NCI-H446 (cell line): ENCODE data around the gene LCOR.

Experiments used
- DNase-seq, 2 experiments: peaks; one replicate each; lab custom pipeline; 2025; lab: John Stamatoyannopoulos, UW

The LCOR gene

DNA sequence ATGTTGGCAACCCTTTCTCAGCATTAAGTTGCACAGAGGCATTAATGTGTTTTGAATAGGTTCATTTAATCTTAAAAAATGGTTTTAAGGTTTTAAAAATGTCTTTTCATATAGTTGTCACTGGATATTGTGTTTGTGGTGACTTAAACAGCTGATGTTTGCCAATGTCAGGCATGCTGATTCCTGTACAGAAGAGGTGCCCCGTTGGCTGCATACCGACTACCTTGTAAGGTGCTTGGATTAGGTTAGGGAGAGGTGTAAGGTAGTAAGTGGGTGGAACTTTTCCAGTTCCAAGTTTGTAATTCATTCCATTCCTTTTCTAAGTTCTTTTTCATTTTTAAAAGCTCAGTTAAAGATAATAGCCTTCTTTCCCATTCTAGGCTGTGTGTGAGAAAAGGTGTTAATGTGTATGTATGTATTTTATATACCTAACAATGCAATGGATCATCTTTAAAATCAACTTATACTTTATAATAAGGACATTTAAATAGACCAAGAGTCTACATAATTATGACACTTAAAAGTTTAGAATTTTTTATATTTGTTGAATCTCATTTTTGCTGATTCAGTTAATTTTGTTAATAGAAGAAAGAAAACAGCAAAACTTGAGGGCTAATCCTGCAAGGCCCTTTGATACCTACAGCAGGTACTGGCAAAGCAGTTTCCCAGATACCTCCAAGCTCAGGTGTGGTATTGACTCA lies 155.2 kb downstream of the LCOR start:
- no peak for DNase-seq

DNA sequence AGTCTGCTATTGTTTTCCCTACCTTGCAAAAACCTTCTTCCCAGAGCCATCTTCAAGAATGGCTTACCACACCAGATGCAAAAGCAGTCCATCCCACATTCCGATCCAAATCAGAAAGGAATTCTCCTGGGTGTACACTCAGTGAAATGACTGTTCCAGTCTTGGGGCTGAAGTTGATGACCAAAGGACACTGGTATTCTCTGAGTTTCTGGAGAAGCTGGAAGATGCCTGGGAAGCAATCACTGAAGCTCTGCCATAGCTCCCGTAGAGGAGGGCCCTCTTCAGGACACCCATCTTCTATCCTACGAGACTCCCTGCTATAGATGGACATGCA lies 155.7 kb downstream of the LCOR start:
- DNase-seq: no peak

DNA sequence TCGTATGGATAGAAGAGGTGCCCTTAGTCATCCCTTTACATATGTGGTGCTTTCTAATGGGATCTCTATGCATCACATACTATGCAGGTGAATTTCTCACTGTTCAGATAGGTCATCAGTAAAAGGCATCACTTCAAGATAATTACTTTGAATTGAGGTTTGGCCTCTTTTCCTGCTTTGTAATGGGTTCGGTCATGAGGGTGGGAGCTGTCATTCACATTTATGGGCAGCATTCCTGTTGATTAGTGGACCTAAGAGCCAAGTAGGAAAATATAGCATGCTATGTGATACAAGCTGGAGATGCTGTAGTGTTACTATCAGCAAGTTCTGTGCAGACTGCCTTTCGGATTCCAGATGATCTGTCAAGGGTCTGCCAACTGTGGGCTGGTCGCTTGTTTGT lies 156.3 kb downstream of the LCOR start:
- no peak for DNase-seq

DNA sequence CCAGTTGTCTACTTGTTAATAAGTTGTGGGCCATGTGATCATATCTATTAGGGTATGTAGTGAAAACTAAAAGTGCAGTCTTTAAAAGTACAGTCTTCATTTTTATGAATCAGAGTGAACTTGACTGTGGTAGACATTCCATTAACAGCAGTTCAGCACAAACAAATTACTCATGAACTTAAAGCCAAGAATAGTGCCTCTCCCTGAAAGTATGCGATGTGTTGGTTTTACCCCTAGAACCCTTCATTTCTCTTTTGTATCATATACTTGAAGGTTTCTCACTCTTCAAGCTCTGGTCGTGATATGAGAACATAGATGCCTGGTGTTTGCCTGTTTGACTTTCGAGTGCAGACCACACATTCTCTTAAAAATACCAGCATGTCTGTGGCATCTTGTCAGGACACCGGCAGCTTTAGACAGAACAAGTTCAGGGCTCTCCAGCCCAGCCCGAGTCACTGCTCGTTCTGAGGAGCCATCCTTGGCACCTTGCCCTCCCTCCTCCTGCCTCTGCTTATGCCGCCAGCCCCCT lies 159.3 kb downstream of the LCOR start:
- DNase-seq: no peak

DNA sequence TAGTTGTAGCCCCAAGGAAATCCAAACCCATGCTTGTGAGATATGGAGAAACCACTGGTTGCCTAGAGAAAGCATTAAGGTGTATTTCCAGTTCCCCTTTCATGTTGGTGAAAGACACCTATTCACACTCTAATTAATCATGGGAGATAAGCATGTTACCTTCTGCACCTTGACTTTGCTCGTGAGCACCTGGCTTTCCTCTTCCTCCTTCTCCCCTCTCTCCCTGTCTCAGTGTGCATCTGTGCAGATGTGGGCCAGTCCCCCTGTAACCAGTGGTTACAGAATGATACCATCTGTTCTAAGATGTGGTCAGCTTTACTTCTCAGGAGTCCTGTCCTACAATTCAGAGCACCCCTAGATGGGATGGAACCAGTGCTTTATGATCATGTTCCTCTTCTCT lies 160.6 kb downstream of the LCOR start:
- DNase-seq: no peak

DNA sequence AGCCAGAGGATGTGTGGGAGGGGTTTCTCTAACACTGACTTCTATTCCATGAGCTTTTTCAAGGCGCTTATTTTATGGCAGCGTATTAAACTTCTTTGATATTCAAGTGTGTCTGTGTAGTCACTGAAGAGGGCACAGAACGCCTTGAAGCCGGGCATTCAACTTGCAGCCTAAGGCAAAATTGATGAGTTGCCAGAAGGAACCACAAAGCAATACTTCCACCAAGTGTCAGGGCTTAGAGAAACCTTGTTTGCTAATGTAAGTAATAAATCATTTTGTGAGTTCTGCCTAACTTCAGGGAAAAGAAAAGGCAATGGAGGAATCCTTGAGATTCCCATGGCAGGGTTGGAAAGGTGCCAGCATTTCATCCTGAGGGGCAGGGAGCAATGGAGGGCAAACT lies 163.8 kb downstream of the LCOR start:
- DNase-seq: no peak

DNA sequence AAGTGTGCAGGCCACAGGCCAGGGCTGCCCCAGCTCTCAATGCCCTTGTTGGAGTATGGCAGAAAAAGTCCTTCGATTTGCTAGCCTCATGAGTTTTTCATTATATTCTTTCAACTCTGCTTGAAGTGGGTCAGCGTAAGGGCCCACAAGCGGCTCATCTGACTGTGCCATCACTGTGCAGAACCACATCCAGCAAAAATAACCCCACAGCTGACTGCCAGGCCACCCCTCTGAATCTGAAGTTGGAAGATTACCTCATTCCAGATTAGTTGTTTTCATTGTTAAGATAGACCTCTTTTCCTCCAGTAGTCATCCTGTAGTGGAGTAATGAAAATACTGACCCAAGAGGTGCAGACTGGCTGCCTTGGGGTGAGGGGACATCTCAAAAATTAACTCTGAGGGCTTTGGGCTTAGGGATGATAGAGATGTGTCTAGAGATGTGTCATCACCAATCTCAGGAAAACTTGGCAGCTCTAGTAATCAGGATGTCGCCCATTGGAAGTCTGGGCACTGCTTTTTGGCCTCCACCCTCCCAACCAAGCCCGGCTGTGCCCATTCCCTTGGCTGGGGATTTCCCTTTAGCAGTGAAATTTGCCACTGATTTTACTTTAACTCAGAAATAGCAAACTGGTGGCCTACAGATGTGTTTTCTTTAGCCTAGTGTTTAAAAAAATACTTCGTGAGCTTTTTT lies 164.3 kb downstream of the LCOR start:
- no peak for DNase-seq

DNA sequence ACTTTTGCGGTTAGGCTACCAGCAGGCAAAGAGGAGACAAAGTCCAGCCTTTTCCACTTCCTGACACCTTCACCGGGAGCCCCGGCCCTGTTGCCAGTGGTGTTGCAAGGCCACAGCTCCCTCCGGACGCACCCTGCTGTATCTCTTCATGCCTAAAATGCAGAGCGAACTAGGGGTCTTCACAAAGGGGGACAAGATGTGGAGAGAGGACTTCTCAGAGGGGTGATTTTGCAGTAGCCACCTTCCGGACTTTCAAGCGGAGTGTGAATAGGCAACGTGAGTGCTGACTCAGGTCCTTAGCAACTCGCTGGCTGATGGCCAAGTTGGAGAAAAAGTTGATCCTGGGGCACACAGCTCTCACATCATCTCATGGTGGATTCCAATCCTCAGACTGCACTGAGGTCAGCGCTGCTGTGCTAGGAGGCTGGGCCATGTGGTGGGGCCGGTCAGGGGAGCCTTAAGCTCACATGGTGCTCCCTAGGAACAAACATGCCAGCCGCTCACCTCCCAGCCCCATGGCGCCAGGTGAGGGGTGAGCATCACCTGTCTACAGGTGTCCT lies 166.3 kb downstream of the LCOR start:
- DNase-seq: no peak

DNA sequence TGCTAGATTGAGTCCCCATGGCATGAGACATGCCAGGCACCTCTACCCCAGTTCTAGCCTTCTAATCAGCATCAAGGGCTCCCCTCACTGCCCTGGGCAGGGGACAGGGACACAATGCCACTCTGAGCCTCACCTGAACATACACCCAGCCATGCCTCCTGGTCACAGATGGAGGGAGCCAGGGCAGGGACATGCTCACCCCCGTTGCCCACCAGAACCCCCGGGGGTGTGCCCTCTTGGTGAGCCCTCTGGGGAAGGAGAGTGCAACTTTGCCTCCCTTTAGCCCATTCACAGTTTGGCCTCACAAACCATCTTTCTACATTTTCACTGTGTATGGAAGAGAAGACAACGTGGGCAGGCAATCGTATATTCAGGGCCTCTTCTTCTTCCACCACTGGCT lies 167.2 kb downstream of the LCOR start:
- no peak for DNase-seq

DNA sequence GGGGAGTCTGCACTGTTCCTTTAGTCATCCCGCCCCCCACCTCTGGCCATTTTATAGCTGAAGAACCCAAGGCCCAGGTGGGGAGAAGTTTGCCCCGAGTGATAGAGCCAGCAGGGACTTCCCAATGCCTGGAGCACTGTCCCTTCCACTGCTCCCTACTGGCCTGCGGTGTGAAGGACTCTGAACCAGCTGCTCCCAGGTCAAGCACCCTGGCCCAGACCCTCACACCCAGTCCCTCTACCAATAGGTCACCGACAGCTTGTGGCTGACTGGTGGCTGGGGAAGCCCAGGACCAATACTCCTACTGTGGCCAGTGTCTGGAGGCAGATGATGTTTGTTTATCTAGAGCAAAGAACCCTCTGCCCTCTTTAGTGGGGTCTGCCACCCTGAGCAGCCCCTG lies 167.9 kb downstream of the LCOR start:
- no peak for DNase-seq

DNA sequence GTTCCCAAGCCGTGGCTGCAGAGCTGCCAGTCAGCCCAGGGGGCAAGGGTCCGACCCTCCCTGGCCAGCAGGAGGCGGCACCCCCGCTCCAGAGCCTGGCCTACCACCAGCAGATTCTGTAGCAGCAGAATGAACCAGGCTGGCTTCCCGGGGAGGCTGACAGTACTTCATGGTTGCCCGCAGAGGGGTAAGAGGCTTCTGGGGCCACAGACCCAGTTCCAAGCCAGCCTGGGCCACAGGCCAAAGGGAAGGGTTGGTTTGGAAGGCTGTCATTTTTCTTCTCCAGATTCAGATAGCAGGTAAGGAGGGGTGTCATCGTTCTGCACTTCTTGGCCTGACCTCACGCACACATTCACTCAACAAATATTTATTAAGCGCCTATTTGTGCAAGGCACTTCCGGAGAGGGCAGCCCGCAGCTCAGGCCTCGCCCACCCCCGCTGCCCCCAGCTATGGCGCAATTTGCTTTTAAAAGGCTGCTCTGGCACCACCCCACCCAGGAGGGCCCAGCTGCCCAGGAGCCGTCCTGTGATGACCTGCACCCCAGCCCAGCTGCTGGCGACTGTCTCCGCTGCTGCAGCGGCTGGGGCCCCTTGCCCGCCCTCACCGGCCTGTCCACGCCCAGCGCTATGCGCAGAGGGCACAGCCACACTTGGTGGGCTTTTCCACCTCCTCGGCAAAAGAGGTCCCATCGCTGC lies 168.5 kb downstream of the LCOR start:
- DNase-seq: peak in 1 of 2 experiments; percentile 11

DNA sequence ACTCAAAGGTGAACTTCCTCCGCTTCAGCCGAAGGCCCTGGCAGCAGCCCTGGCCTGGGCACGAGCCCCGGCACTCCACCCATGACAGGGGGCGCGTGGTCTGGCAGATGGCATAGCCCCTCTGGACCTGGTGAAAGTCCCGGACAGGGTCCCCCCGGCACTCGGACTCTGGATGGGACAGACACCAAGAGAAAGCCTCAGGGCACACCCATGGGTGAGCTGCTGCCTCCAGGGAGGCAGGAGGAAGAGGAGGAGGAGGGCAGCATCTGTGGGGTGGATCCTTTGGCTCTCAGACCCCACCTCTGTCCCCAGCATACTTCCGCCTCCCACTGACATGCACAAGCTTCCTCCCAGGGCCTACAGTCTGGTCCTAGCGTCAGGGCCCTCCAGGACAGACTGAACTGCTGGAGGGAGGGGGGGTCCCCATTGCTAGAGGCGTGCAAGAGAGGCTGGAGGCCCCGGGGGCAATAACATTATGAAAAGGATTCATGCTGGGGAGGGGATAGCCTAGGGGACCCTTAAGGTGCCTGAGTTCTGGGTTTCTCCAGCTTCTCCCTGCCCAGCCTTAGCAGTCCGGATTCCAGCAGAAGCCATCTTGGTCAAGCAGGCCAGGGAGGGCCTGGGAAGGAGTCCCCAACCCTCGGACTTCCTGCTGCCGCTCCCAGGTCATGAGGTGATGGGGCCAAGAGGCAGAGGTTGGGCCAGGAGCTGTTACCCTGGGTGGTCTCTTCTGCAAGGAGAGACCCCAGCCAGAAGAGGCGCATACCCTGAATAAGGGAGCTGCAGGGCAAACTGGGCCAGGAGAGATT lies 169.3 kb downstream of the LCOR start:
- no peak for DNase-seq

DNA sequence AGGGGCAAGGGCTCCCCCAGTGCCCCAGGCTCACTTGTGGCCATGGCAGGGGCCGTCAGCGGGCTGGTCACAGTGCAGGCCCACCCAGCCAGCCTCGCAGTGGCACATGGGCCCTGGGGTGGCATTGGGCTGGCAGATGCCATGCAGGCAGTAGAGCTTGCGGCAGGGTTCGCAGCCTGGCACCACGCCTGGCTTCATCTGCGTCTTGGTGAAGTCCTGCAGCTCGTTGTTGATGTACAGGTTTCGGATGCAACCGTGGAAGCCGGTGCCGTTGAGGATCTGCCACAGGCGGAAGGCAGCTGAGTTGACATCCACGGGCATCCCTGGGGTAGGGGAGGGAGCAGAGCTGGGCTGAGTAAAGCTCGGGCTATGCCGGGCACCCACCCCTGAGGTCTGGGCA lies 170.6 kb downstream of the LCOR start:
- no peak for DNase-seq

DNA sequence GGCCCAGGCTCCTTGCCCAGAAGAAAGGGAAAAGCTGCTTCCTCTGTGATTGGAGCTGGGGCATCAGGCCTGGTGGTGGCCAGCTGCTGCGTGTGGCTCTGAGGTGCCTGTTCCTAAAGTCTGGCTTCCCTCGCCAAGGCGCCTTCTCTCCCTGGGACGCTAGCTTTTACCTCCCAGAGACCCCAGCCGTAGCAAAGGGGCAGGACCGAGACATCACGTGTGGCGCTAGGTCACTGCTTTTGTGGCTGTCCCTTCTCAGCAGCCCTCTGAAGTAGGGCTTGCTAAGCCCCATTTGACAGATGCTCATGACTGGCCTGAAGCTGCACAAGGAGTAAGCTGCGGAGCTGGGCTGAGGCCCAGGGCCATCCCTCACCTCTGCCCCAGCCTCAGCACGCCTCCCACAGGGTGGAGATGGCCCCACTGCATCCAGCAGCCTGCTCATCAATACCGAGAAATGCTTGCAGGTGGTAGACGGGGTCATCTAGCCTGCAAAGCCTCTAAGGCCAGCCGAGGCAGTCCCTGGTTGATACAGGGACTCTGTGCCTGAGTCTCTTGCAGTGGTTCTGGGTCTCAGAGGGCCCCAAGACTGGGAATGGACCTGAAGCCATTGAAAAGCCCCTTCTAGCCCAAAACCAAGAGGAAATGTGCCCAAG lies 171.2 kb downstream of the LCOR start:
- DNase-seq: no peak

DNA sequence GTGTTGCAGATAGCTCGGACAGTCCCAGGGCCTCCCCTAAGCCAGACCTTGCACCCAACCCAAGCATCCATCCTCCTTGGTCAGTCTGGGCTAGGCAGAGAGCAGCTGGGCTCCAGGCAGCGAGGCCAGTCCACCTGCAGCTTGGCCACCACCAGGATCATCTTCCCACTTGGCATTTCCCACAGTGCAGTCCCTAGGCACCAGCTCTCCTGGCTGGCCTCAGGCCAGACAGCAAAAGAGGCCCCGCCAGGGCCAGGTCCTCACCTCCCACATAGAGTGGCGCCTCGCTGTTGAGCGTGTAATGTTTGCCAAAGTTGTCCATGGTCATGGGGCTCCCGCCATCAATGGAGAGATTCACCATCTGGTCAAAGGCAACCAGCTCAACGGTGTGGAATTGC lies 171.7 kb downstream of the LCOR start:
- no peak for DNase-seq

DNA sequence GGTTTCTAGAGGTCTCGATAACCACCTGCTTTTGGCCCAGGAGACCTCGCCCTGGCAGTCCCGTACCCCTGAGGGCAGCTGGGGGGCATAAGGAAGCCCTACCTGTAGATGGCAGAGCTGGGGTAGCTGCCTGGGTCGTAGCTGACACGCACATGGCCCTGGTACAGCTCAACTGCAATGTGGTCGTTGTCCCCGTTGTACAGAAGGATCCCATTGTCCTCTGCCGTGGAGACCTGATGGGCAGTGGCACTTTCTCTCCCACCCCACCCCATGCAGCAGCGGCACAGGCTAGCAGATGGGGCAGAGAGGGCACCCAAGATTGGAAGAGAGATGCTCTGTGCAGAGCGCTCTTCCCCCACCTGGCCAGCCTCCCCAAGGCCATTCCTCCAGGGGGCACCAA lies 172.5 kb downstream of the LCOR start:
- no peak for DNase-seq

DNA sequence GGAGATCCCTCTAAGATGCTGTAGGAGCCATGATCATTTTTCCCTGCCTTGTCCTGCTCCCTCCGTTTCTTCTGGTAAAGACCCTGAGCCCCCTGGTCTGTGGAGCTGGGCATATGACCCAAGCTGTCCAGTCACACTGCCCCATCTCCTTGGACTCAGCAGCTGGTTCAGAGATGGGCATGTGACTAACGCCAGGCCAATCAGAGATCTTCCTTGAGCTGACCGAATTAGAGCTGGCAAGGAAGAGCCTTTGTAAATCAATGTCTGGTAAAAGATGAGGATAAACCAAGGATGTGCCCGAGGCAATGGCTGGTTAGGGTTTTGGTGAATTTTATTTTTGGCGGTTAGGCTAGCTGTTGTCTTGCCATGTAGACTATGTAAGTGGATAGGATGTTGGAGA lies 173.3 kb downstream of the LCOR start:
- DNase-seq: no peak

DNA sequence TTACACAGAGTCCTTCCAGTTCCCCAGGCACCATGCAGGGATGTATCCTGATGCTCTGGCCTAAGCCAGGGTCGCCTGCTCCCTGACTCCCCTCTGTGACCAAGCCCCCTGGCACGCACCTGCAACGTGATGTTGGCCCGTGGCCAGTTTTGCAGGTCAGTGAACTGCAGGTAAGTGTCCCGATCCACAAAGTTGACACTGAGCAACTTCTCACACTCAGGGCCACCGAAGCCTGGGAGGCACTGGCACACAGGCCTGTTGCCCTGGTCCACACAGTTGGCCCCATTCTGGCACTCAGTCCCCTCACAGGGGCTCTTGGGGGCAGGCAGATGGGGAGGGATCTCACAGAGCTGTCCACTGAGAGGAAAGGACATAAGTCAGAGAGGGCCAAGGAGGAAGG lies 174.3 kb downstream of the LCOR start:
- DNase-seq: no peak

DNA sequence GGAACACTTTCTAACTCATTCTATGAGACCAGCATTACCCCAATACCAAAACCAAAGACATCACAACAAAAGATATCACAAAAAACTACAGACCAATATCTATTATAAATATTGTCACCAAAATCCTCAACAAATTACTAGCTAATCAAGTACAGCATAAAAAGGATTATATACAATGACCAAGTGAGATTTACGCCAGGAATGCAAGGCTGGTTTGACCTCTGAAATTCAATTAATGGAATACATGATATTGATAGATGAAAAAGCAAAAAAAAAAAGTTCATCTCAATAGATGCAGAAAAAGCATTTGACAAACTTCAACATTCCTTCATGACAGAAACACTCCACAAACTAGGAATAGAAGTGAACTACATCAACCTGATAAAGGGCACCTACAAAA lies 175.3 kb downstream of the LCOR start:
- no peak for DNase-seq

DNA sequence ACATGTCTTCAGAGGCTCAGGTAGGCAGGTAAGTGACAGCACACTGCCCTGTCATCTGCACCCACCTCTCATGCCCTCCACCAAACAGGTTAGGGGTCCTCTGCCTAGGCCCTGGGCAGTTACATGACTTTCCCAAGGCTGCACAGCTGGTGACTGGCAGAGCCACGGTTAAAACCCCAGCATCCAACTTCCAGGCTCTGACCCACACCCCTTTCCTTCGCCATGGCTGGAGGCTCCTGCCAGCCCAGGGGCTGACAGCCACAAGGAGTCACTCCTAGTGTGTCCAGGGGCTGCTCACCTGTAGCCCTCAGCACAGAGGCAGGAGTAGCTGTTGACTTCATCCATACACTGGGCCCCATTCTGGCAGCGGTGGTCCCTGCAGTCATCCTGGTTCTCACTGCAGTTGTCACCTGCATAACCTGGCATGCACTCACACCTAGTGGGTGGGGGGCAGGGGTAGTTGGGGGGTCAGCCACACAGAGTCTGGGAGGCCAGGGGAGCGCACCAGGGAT lies 178.7 kb downstream of the LCOR start:
- no peak for DNase-seq

DNA sequence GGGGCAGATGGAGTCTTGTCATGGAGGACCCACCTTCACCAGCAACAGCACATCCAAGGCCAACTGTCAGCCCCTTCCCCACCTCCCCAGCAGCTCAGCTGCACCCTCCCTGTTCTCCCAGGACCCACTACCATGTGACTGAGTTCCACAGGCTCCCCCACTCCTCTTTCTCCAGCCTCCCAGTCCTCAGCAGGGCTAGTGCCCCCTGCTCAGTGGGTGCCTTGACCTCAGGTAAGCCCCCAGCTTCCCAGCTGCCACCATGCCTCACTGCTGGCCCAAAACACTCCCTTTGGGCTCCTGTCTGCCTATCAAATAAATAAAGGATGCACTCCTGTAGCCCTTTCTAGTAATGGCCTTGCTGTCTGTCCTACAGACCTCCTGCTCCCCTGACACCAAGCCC lies 179.3 kb downstream of the LCOR start:
- DNase-seq: no peak
